Daoy (cell line): Measurements from ENCODE around the gene CARD11. TPM values are rescaled to one million over a fixed set of nuclear protein-coding genes. Genes with fewer than 3 reads are reported as not detected.

Experiments
- DNase-seq: peaks from one replicate; pipeline ENCODE4 v3.0.0-alpha.2; 2015; ENCODE audit warnings: low read depth
- total RNA-seq: library from RNA; depleted of rRNA; stranded (reverse); fragments of >200 nt; shearing (Covaris generic); gene quantifications from 2 replicates; pipeline ENCODE4 v1.2.3, GENCODE V29; 2014

The CARD11 gene
- total RNA-seq, 1 experiment from 2014 or later, result 4.5 TPM

- DNase-seq, result no peak
These were observed 102.3 kb downstream of the CARD11 start for GRCh38 chr7:2941216-2941859.

GRCh38 chr7:2940466-2940865 is 103.2 kb downstream of the CARD11 start:
- no peak for DNase-seq

GRCh38 chr7:2939193-2939885 is 104.3 kb downstream of the CARD11 start:
- peak; percentile 51 for DNase-seq

GRCh38 chr7:2938514-2939192 is 105.0 kb downstream of the CARD11 start:
- no peak for DNase-seq

GRCh38 chr7:2937701-2938513 is 105.8 kb downstream of the CARD11 start:
- no peak for DNase-seq

- DNase-seq, result no peak
These were observed 106.6 kb downstream of the CARD11 start for GRCh38 chr7:2936891-2937580.

GRCh38 chr7:2936301-2936700 is 107.4 kb downstream of the CARD11 start:
- no peak for DNase-seq

- no peak for DNase-seq
These were observed 108.5 kb downstream of the CARD11 start for GRCh38 chr7:2934984-2935740.

- DNase-seq, result peak; percentile 86
These were observed 109.4 kb downstream of the CARD11 start for GRCh38 chr7:2934211-2934731.

- no peak for DNase-seq
These were observed 111.0 kb downstream of the CARD11 start for GRCh38 chr7:2932402-2933251.

- DNase-seq, result no peak
These were observed 112.6 kb downstream of the CARD11 start for GRCh38 chr7:2931034-2931415.

GRCh38 chr7:2930310-2931033 is 113.2 kb downstream of the CARD11 start:
- no peak for DNase-seq

- no peak for DNase-seq
These were observed 114.1 kb downstream of the CARD11 start for GRCh38 chr7:2929321-2930201.

- no peak for DNase-seq
These were observed 114.9 kb downstream of the CARD11 start for GRCh38 chr7:2928613-2929311.

GRCh38 chr7:2928256-2928612 is 115.4 kb downstream of the CARD11 start:
- DNase-seq, result no peak

- no peak for DNase-seq
These were observed 116.1 kb downstream of the CARD11 start for GRCh38 chr7:2927592-2927991.

- no peak for DNase-seq
These were observed 116.7 kb downstream of the CARD11 start for GRCh38 chr7:2926896-2927405.
